HCT116 (cell line): ENCODE measurements around the gene PYCR2. TPM values are rescaled to one million over a fixed set of nuclear protein-coding genes. Genes with fewer than 3 reads are reported as not detected.

ENCODE experiments used
- ATAC-seq: fragments of 200-7000 bp; cut with Tn5 transposase; 2 replicates; pipeline ENCODE4 v1.9.1; 2020; ENCODE audit warnings: mild to moderate bottlenecking, moderate library complexity
- BruUV-seq: library from RNA; stranded (reverse); fragments of 400-500 nt; replicated peaks from 2 replicates; lab custom pipeline; 2021; lab: Mats Ljungman, UMichigan
- CTCF ChIA-PET: fragments of 300-600 bp; sonication (Branson Sonifier 250); formaldehyde crosslinking; loops from one replicate; lab custom pipeline; 2021; ENCODE audit warnings: antibody characterized with exemption; lab: Charles Lee
- POLR2A ChIA-PET: fragments of 300-600, 350-600 bp; sonication (Branson Sonifier 250); formaldehyde crosslinking; loops from one replicate; lab custom pipeline; 2021; ENCODE audit warnings: antibody characterized with exemption; lab: Charles Lee
- RAD21 ChIA-PET, 2 experiments: fragments of 300-600 bp; sonication (Branson Sonifier 250); formaldehyde crosslinking; loops; one replicate each; lab custom pipeline; 2023; ENCODE audit warnings: low total read pairs in 2 of 2; ENCODE audit not compliant: uncharacterized antibody in 2 of 2, unreplicated experiment in 2 of 2, low non-redundant PET in 1 of 2; lab: Charles Lee
- DNase-seq: peaks from one replicate; pipeline ENCODE4 v3.0.0-alpha.2; 2010; ENCODE audit warnings: low read depth, low spot score
- H2AFZ ChIP-seq: fragments of 200-600 bp; shearing (Covaris generic), sonication (generic); 2 replicates; pipeline ENCODE4 v1.6.1; 2017; ENCODE audit warnings: low read depth, mixed run types, mixed read lengths, antibody characterized with exemption, low read length; ENCODE audit not compliant: poor library complexity, severe bottlenecking
- H3K27ac ChIP-seq: 2 replicates; pipeline ENCODE4 v1.5.1; 2012; ENCODE audit warnings: low read depth, low read length
- H3K27me3 ChIP-seq: fragments of 200-600 bp; sonication (generic); 2 replicates; pipeline ENCODE4 v1.6.1; 2016; ENCODE audit warnings: mixed run types, low read length, mixed read lengths; ENCODE audit not compliant: insufficient read depth
- H3K36me3 ChIP-seq, 2 experiments: fragments of 200-500 bp in 1 of 2; fragments of 200-600 bp in 1 of 2; sonication (Bioruptor generic) in 1 of 2; sonication (generic) in 1 of 2; 2 replicates each; pipeline versions ENCODE4 v1.5.1 to v1.6.1; 2014 to 2016; ENCODE audit warnings: low read length in 2 of 2, inconsistent platforms in 1 of 2, mixed read lengths in 1 of 2, mixed run types in 1 of 2; ENCODE audit not compliant: insufficient read depth in 2 of 2, control insufficient read depth in 1 of 2
- H3K4me1 ChIP-seq, 2 experiments: fragments of 200-600 bp in 1 of 2; sonication (generic) in 1 of 2; 2 replicates each; pipeline versions ENCODE4 v1.5.1 to v1.6.1; 2012 to 2017; ENCODE audit warnings: low read length in 2 of 2, inconsistent platforms in 1 of 2, mild to moderate bottlenecking in 1 of 2, mixed read lengths in 1 of 2, mixed run types in 1 of 2, moderate library complexity in 1 of 2; ENCODE audit not compliant: insufficient read depth in 2 of 2, control insufficient read depth in 1 of 2
- H3K4me2 ChIP-seq: fragments of 200-600 bp; sonication (generic); 2 replicates; pipeline ENCODE4 v1.6.1; 2017; ENCODE audit warnings: mixed run types, low read length, mixed read lengths
- H3K4me3 ChIP-seq, 2 experiments: fragments of 200-600 bp in 1 of 2; sonication (generic) in 1 of 2; replicated peaks in 1 of 2; 2 replicates each; pipeline ENCODE4 v1.5.1; 2011 to 2016; ENCODE audit warnings: low read length in 2 of 2, control low read depth in 1 of 2, low read depth in 1 of 2, mild to moderate bottlenecking in 1 of 2, mixed read lengths in 1 of 2, mixed run types in 1 of 2
- H3K79me2 ChIP-seq: fragments of 200-600 bp; sonication (generic); 2 replicates; pipeline ENCODE4 v1.6.1; 2017; ENCODE audit warnings: mild to moderate bottlenecking, mixed run types, low read length, moderate library complexity, mixed read lengths; ENCODE audit not compliant: insufficient read depth
- H3K9ac ChIP-seq: fragments of 200-600 bp; sonication (generic); 2 replicates; pipeline ENCODE4 v1.6.1; 2016; ENCODE audit warnings: low read length, mixed read lengths
- H3K9me2 ChIP-seq: fragments of 200-600 bp; sonication (generic), shearing (Covaris generic); 2 replicates; pipeline ENCODE4 v1.6.1; 2017; ENCODE audit warnings: mixed run types, mild to moderate bottlenecking, moderate library complexity; ENCODE audit not compliant: insufficient read depth
- H3K9me3 ChIP-seq, 2 experiments: fragments of 200-500 bp in 1 of 2; fragments of 200-600 bp in 1 of 2; sonication (Bioruptor generic) in 1 of 2; sonication (generic) in 1 of 2; 2 replicates each; pipeline ENCODE4 v1.6.1; 2014 to 2017; ENCODE audit warnings: low read length in 2 of 2, mixed read lengths in 2 of 2, inconsistent platforms in 1 of 2, low read depth in 1 of 2, mild to moderate bottlenecking in 1 of 2, mixed run types in 1 of 2, moderate library complexity in 1 of 2; ENCODE audit not compliant: control insufficient read depth in 1 of 2, insufficient read depth in 1 of 2
- H4K20me1 ChIP-seq: fragments of 200-600 bp; sonication (generic), shearing (Covaris generic); 2 replicates; pipeline ENCODE4 v1.6.1; 2017; ENCODE audit warnings: mixed run types, mild to moderate bottlenecking, moderate library complexity; ENCODE audit not compliant: insufficient read depth
- CEBPB ChIP-seq: IDR thresholded peaks from 2 replicates; pipeline ENCODE4 v1.6.1; 2012; ENCODE audit warnings: low read depth
- CTCF ChIP-seq, 3 experiments: fragments of 200-600 bp in 1 of 3; sonication (generic) in 1 of 3; IDR thresholded peaks in 2 of 3; conservative IDR thresholded peaks in 1 of 3; 2 replicates each; pipeline ENCODE4 v1.5.1; 2012 to 2017; ENCODE audit warnings: low read depth in 2 of 3, low read length in 2 of 3, antibody characterized with exemption in 1 of 3, borderline replicate concordance in 1 of 3, control low read depth in 1 of 3, mild to moderate bottlenecking in 1 of 3, mixed read lengths in 1 of 3, mixed run types in 1 of 3, moderate library complexity in 1 of 3; ENCODE audit not compliant: insufficient read depth in 1 of 3
- EGR1 ChIP-seq: IDR thresholded peaks from 2 replicates; pipeline ENCODE4 v1.6.1; 2012; ENCODE audit warnings: low read depth
- ELF1 ChIP-seq: IDR thresholded peaks from 2 replicates; pipeline ENCODE4 v1.6.1; 2012; ENCODE audit warnings: low read depth, borderline replicate concordance
- FOSL1 ChIP-seq: IDR thresholded peaks from 2 replicates; pipeline ENCODE4 v1.6.1; 2012; ENCODE audit warnings: low read depth
- POLR2A ChIP-seq: IDR thresholded peaks from 2 replicates; pipeline ENCODE4 v1.7.0; 2011; ENCODE audit warnings: borderline replicate concordance; ENCODE audit not compliant: insufficient read depth, insufficient read length; ENCODE audit errors: extremely low read depth
- REST ChIP-seq: IDR thresholded peaks from 2 replicates; pipeline ENCODE4 v1.6.1; 2012; ENCODE audit warnings: low read depth
- SP1 ChIP-seq: IDR thresholded peaks from 2 replicates; pipeline ENCODE4 v1.6.1; 2012; ENCODE audit warnings: low read depth
- SRF ChIP-seq: IDR thresholded peaks from 2 replicates; pipeline ENCODE4 v1.6.1; 2012; ENCODE audit warnings: low read depth
- TCF7L2 ChIP-seq: IDR thresholded peaks from 2 replicates; pipeline ENCODE4 v1.7.0; 2011; ENCODE audit warnings: borderline replicate concordance, inconsistent platforms; ENCODE audit not compliant: insufficient read depth, insufficient read length; ENCODE audit errors: extremely low read depth
- YY1 ChIP-seq: IDR thresholded peaks from 2 replicates; pipeline ENCODE4 v1.6.1; 2011; ENCODE audit warnings: low read length, low read depth, moderate library complexity, mild to moderate bottlenecking; ENCODE audit not compliant: insufficient replicate concordance; ENCODE audit errors: extremely low read depth
- ZNF274 ChIP-seq: fragments of 200-500 bp; sonication (Bioruptor generic); IDR thresholded peaks from 2 replicates; pipeline ENCODE4 v1.6.1; 2014; ENCODE audit warnings: mild to moderate bottlenecking, low read depth, low read length, inconsistent platforms
- intact Hi-C: fragments of 100-400 bp; cut with micrococcal nuclease; formaldehyde crosslinking; loops from 2 replicates; pipeline ENCODE4 v1.10.0; 2022
- total RNA-seq: library from RNA; stranded (reverse); gene quantifications from one replicate; pipeline ENCODE4 v1.2.1, GENCODE V29; 2021; ENCODE audit not compliant: unreplicated experiment

Gene PYCR2
- total RNA-seq, 1 experiment from 2014 or later: 107 TPM

GRCh38 chr1:225899044-225899925 is 24.8 kb downstream of the PYCR2 start:
- BruUV-seq: no TSS peak
- Histone ChIP-seq H2AFZ (no peak overlapping the region), H3K9ac (no peak overlapping the region), H3K9me2 (no peaks in the 10 kb centered on the region), H3K36me3 (no peaks in the 10 kb centered on the region), H4K20me1 (no peaks in the 10 kb centered on the region), H3K9me3 (no peaks in the 10 kb centered on the region), H3K4me2 (no peak overlapping the region), H3K27me3 (no peaks in the 10 kb centered on the region), H3K4me3 (no peak overlapping the region), H3K27ac (no peak overlapping the region), H3K79me2 (no peaks in the 10 kb centered on the region), H3K4me1 (peaks cover 8 to 12% of the 10 kb centered on the region in 2 experiments; a peak in 3 of 4 replicates)
- TF ChIP-seq ELF1 (no peak), CTCF (IDR thresholded peaks at IDR 0.05 in 2 of 3, conservative IDR thresholded peaks at IDR 0.05 in 1 of 3; ENCODE audit: borderline replicate concordance in 1 of 3, insufficient read depth in 1 of 3, low read depth in 2 of 3, low read length in 2 of 3) (no peak), EGR1 (no peak), YY1 (no peak), ZNF274 (no peak), FOSL1 (no peak), POLR2A (no peak), CEBPB (no peak), REST (no peak), TCF7L2 (no peak), SP1 (no peak), SRF (no peak)
- DNase-seq (no peak), ATAC-seq (no peak)
- intact Hi-C loops: no loop called here
- POLR2A ChIA-PET: no interaction called here
- RAD21 ChIA-PET: no interaction called here
- CTCF ChIA-PET: interaction anchor here (1.0 kb wide), 1 partner anchor 16 kb away, joined by 3 read pairs; no protein-coding TSS in a partner anchor
